Sigmoid colon (tissue), 7 donors: ENCODE results near the gene PLRG1. TPM values are rescaled to one million over a fixed set of nuclear protein-coding genes. Genes with fewer than 3 reads are reported as not detected.

Source experiments
- DNase-seq: peaks from one replicate; pipeline ENCODE4 v3.0.0-alpha.2; 2019
- H3K27ac ChIP-seq, 4 donors: fragments of 200-600 bp; sonication (generic); one replicate each; pipeline ENCODE4 v1.5.1; 2016 to 2019; ENCODE audit warnings: mild to moderate bottlenecking in 1 of 4
- H3K27me3 ChIP-seq, 3 donors: fragments of 200-600 bp; sonication (generic); one replicate each; pipeline ENCODE4 v1.5.1; 2019; ENCODE audit warnings: mild to moderate bottlenecking in 1 of 3
- H3K36me3 ChIP-seq, 4 donors: fragments of 200-600 bp; sonication (generic); one replicate each; pipeline ENCODE4 v1.5.1; 2016 to 2019
- H3K4me1 ChIP-seq, 4 donors: fragments of 200-600 bp; sonication (generic); one replicate each; pipeline ENCODE4 v1.5.1; 2017 to 2019
- H3K4me3 ChIP-seq, 4 donors: fragments of 200-600 bp; sonication (generic); one replicate each; pipeline ENCODE4 v1.5.1; 2017 to 2019; ENCODE audit warnings: mild to moderate bottlenecking in 2 of 4, moderate library complexity in 1 of 4
- H3K9me3 ChIP-seq, 4 donors: fragments of 200-600 bp in 3 of 4; sonication (generic) in 3 of 4; one replicate each; pipeline versions ENCODE4 v1.5.1 to v1.6.1; 2013 to 2019
- CTCF ChIP-seq, 4 experiments: fragments of 450-650 bp in 3 of 4; fragments of 200-600 bp in 1 of 4; IDR thresholded peaks; one replicate each; pipeline ENCODE4 v1.5.1; 2016 to 2019; ENCODE audit warnings: antibody characterized with exemption in 4 of 4, mild to moderate bottlenecking in 3 of 4, moderate library complexity in 2 of 4
- EP300 ChIP-seq, 4 donors: sonication (generic); formaldehyde crosslinking; IDR thresholded peaks; one replicate each; pipeline ENCODE4 v1.6.1; 2017; ENCODE audit warnings: antibody characterized with exemption in 4 of 4
- POLR2A ChIP-seq, 2 donors: fragments of 450-650 bp; IDR thresholded peaks; one replicate each; pipeline ENCODE4 v1.6.1; 2016; ENCODE audit warnings: antibody characterized with exemption in 2 of 2, mild to moderate bottlenecking in 2 of 2, moderate library complexity in 2 of 2
- POLR2AphosphoS5 ChIP-seq, 4 donors: sonication (generic); formaldehyde crosslinking; IDR thresholded peaks; one replicate each; pipeline ENCODE4 v1.6.1; 2017; ENCODE audit warnings: antibody characterized with exemption in 4 of 4
- WGBS, 2 donors: extraction: QIAGEN DNeasy Blood & Tissue Kit; methylation state at CpG; one replicate each; pipeline ENCODE4 v1.1.7; 2013; 5-methylcytosine and 5-hydroxymethylcytosine counted together
- intact Hi-C: fragments of 100-400 bp; cut with DNase I; formaldehyde crosslinking; loops from one replicate; pipeline ENCODE4 v1.15.1; 2023
- polyA plus RNA-seq, 3 donors: library from polyadenylated mRNA; stranded (reverse); fragments of 200-250 nt; gene quantifications; one replicate each; pipeline ENCODE4 v1.2.3, GENCODE V29; 2013
- total RNA-seq, 4 donors: library from RNA; depleted of rRNA; stranded (reverse); fragments of >200 nt; gene quantifications; one replicate each; pipeline ENCODE4 v1.1.0, GENCODE V29; 2016
- donor health status: healthy with polysubstance abuse.
- donor health status: Bipolar disorder and iron deficiency.
- donor health status: healthy.

The PLRG1 gene
- total and polyA plus RNA-seq, 7 donors, result 24.7 to 73.1 (median 41.3) TPM

- peak overlapping the region in 3 of 4 donors; percentile 60 to 77 (median 76) for H3K27ac ChIP-seq
- no peaks in the 10 kb centered on the region for H3K9me3 ChIP-seq
- H3K36me3 ChIP-seq, result no peaks in the 10 kb centered on the region
- H3K4me3 ChIP-seq, result peak overlapping the region in 3 of 4 donors; percentile 50 to 57 (median 55)
- H3K4me1 ChIP-seq, result peaks cover 0 to 36% (median 19%) of the 10 kb centered on the region in 4 donors
- intact Hi-C loops, result loop anchor here (5.0 kb wide), 1 partner anchor 95 kb away; no protein-coding TSS in a partner anchor
- TF ChIP-seq CTCF (IDR thresholded peaks at IDR 0.05), result no peak
- TF ChIP-seq EP300 (IDR thresholded peaks at IDR 0.05), result no peak
- TF ChIP-seq POLR2A (IDR thresholded peaks at IDR 0.05), result no peak
- no peak for TF ChIP-seq POLR2AphosphoS5 (IDR thresholded peaks at IDR 0.05)
- DNase-seq, result no peak
- 9 to 13% methylated on average over 16 of the region's 16 CpGs for WGBS, 2 donors
- H3K27me3 ChIP-seq, result peaks cover 0 to 10% (median 0%) of the 10 kb centered on the region in 3 donors
Measured at GRCh38 chr4:154492288-154492687, 57.9 kb downstream of the PLRG1 start.

GRCh38 chr4:154491341-154492271 lies 58.6 kb downstream of the PLRG1 start, which contains the start of gene DCHS2:
Gene DCHS2 (minus strand): TSS chr4:154491799. CDS start chr4:154491355, 444 bp downstream.
- peak; percentile 78 for DNase-seq
- intact Hi-C loops, result loop anchor here (2.0 to 5.0 kb wide), 2 partner anchors 75 to 94 kb away; no protein-coding TSS in a partner anchor
- TF ChIP-seq POLR2A (IDR thresholded peaks at IDR 0.05) (no peak), EP300 (IDR thresholded peaks at IDR 0.05) (no peak), CTCF (IDR thresholded peaks at IDR 0.05) (no peak), POLR2AphosphoS5 (IDR thresholded peaks at IDR 0.05) (peak in 2 of 4 donors; percentile 29 to 35)
- peaks cover 0 to 10% (median 0%) of the 10 kb centered on the region in 3 donors for H3K27me3 ChIP-seq
- no peaks in the 10 kb centered on the region for H3K9me3 ChIP-seq
- H3K4me1 ChIP-seq, result peaks cover 0 to 36% (median 19%) of the 10 kb centered on the region in 4 donors
- no peaks in the 10 kb centered on the region for H3K36me3 ChIP-seq
- H3K27ac ChIP-seq, result peak within 1 kb of the TSS in 3 of 4 donors; percentile 60 to 77 (median 76)
- 1% methylated on average over 53 of the region's 53 CpGs for WGBS, 2 donors
- peak within 1 kb of the TSS; percentile 46 to 57 (median 52) for H3K4me3 ChIP-seq

- H3K27me3 ChIP-seq, result peaks cover 0 to 10% (median 0%) of the 10 kb centered on the region in 3 donors
- DNase-seq, result peak; percentile 68
- peak overlapping the region in 3 of 4 donors; percentile 60 to 77 (median 76) for H3K27ac ChIP-seq
- peaks cover 0 to 36% (median 19%) of the 10 kb centered on the region in 4 donors for H3K4me1 ChIP-seq
- H3K4me3 ChIP-seq, result peak overlapping the region; percentile 46 to 57 (median 52)
- H3K36me3 ChIP-seq, result no peaks in the 10 kb centered on the region
- TF ChIP-seq POLR2A (IDR thresholded peaks at IDR 0.05) (no peak), CTCF (IDR thresholded peaks at IDR 0.05) (no peak), POLR2AphosphoS5 (IDR thresholded peaks at IDR 0.05) (no peak), EP300 (IDR thresholded peaks at IDR 0.05) (no peak)
- no peaks in the 10 kb centered on the region for H3K9me3 ChIP-seq
- intact Hi-C loops, result loop anchor here (2.0 to 5.0 kb wide), 2 partner anchors 74 to 93 kb away; no protein-coding TSS in a partner anchor
- 4 to 9% methylated on average over 76 of the region's 76 CpGs for WGBS, 2 donors
Measured at GRCh38 chr4:154490583-154491340, 59.4 kb downstream of the PLRG1 start.

- H3K4me3 ChIP-seq, result peak overlapping the region; percentile 46 to 57 (median 52)
- WGBS, 2 donors, result 5 to 14% methylated on average over 55 of the region's 55 CpGs
- no peaks in the 10 kb centered on the region for H3K36me3 ChIP-seq
- DNase-seq, result no peak
- intact Hi-C loops, result loop anchor here (2.0 to 5.0 kb wide), 2 partner anchors 73 to 93 kb away; no protein-coding TSS in a partner anchor
- H3K9me3 ChIP-seq, result no peaks in the 10 kb centered on the region
- H3K4me1 ChIP-seq, result peaks cover 0 to 36% (median 19%) of the 10 kb centered on the region in 4 donors
- peaks cover 0 to 10% (median 0%) of the 10 kb centered on the region in 3 donors for H3K27me3 ChIP-seq
- H3K27ac ChIP-seq, result peak overlapping the region in 1 of 4 donors; percentile 76
- TF ChIP-seq CTCF (IDR thresholded peaks at IDR 0.05) (no peak), POLR2A (IDR thresholded peaks at IDR 0.05) (no peak), EP300 (IDR thresholded peaks at IDR 0.05) (no peak), POLR2AphosphoS5 (IDR thresholded peaks at IDR 0.05) (no peak)
Measured at GRCh38 chr4:154490234-154490582, 60.0 kb downstream of the PLRG1 start.
